AML-193 (cell line): ENCODE results near the gene FAF2.
"Not testable (repeated sequence)": the region's sequence is repeated elsewhere in the genome, so short reads cannot be mapped to it uniquely, and the experiment has no call there.

ENCODE experiments used
- DNase-seq, 2 experiments: peaks; one replicate each; lab custom pipeline; 2025; lab: John Stamatoyannopoulos, UW

Gene FAF2

DNA sequence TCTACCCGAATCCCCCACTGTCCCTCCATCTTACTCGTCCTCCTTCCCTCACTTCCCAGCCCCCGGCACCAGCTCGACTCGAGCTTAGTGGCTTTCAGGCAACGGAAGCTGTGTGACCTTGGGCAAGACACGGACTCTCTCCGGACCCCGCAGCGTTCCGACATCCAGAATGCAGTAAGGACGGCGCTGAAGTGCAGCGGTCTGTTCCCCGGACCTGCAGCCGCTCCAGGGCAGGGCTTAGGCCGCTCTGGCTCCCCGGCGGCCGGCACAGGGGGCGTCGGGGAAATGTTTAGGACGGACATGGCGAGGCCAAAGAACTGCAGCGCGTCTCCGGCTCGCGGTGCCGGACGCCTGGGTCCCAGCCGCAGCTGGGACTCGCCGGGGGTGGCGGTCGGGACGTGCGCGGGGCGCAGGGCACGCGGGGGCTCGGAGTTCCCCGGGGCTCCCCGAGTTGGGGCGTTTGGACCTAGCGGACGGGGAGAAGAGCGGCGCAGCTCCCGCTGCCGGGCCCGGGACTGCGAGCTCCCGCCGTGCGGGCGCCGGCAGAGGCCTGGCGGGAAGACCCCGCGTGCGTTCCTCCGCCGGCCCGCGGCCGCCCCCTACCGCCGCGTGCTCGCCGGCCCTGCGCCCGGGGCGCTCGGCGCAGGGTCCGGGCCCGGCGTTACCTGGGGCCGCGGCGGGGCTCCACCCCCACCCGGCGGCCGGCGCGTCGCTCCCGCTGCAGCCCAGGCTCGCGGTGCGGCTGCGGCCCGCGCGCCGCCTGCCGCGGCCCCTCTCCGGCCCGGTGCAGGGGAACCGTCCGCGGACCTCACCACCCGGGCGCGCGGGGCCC lies 94.6 kb downstream of the FAF2 start:
- peak; percentile 19 to 31 for DNase-seq

DNA sequence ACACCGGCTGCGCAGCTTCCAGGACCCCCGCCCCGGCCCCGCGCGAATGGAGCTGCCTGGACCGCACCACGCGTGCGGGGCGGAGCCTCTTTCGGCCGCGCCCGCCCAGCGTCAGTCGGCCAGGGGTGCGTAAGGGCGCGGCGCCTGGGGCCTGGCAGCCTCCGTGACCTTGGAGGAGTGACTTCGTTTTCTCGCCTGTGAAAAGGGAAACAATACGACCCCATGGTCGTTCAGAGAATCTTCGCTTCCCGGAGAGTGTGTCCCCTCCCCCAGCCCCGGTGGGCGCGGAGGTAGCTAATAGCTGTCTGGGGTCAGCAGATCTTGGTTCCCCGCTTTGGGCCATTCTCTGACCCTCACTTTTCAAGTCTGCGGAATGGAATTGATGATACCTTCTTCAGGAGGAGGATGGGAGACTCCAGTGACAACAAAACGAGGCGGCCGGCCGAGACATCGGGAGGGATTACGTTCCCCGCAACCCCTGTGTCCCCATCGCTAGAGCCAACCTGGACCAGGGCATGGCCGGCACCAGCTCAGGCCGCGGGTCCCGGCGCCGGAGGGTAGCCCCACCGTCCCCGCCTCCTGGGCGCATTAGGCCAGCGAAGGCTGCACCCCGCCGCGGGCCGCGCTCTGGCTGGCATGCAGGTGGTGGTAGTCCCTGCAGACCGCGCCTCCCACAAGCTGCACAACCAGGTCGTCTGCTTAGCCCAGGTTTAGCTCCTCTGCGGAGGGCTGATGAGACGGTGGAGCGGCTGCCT lies 95.4 kb downstream of the FAF2 start:
- DNase-seq = peak; percentile 57 to 62

DNA sequence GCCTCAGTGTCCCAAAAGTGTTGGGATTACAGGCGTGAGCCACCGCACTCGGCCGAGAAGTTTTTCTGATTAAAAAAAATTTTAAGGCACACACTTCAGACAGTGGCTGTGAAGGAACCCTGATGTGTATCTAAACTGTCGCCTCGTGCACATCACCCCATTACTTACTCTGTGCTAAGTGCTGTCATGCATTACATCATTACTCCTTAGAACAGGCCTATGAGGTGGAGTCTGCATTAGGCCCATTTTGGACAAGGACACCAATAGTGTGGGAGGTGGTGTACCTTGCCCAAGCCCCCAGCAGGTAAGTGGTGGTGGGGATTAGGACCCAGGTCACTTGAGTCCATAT lies 97.2 kb downstream of the FAF2 start:
- no peak for DNase-seq

DNA sequence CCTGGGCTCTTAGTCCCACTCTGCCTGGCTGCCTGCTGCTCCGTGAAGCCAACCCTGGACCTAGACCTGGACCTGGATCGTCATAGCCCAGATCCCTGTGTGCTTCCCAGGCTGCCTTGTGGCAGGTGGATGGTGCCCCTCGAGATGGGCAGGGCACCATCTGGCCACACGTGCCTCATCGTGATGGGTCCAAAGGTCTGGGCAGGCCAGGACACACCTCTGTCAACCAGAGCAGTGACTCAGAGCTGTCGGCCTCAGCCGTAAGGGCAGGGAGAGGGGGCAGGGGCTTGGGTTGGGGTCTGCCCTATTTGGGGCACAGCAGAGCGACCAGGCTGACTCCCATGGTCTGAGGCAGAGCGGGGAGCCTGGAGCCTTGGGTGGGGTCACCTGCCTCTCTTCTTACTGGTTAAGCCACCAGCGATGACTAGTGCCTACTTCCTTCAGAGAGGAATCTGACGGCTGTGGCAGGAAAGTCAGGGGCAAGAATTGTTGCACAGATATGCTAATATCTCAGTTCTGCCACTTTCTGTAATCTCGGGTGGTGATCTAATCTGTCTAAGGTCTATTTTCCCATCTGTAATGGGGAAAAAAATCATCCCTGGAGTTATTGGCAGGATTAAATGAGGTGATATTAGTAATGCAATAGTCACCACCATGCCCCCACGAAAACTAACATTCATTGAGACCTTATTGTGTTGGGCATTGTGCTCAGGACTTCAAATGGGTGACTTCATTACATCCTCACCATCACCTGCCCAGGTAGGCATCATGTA lies 97.7 kb downstream of the FAF2 start:
- no peak for DNase-seq

DNA sequence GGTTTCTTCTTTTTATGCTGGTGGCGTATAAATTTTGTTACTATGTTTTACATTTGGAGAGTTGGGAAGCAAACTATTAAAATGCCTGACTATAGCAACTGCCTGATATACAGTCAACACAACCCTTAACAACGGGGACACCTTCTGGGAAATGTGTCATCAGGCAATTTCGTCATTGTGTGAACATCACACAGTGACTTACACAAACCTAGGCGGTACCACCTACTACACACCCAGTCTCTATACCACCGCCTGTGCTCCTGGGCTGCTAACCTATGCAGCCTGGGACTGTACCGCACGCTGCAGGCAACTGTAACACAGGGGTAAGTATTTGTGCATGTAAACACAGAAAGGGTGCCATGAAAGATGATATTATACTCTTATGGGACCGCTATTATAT lies 99.6 kb downstream of the FAF2 start:
- peak; percentile 4 to 11 for DNase-seq

DNA sequence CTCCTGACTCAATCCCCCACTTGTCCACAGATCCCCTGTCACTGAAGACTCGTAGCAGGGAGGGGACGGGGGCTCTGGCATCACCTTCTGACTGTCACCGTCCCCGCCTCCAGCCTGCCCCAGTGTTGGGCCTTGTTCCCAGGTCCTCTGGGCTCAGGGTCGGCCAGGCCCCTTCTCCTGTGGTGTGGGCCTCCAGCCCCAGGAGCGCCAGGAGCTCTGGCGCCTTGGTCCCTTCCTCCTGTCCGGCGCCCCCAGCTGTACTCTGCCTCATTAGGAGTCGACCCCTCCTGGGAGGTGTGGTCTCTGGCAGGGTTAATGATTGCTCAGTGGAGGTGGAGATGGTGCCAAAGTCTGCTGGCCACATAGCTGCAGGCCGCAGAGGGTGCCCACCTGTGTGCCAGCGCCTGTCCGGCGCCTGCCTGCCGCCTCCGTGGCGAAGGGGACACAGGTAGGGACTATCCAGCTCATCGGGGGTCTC lies 100.8 kb downstream of the FAF2 start, which contains the start of gene CDHR2:
Gene CDHR2, plus strand, starts transcription at position 376 of the 478 bp plus-strand sequence. CDS start 16,011 bp downstream, outside the sequence.
- no peak for DNase-seq

DNA sequence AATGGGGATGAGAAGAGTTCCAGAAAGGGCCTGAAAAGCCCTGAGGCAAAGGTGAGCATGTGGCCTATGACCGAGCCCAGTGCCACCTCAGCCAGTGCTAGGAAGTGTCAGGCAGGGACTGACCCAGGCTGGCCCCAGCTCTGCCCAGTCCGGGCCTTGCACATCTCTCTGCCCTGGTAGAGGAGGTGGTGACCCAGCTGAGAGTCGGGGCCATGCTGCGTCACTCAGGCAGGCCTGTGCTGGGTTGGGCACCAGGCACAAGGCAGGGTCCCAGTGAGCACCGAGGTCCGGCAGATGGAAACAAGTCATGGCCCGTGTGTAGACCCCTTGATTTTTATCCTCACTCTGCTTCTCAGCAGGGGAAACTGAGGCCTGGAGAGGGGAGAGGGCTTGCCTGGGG lies 101.7 kb downstream of the FAF2 start:
- DNase-seq = no peak

DNA sequence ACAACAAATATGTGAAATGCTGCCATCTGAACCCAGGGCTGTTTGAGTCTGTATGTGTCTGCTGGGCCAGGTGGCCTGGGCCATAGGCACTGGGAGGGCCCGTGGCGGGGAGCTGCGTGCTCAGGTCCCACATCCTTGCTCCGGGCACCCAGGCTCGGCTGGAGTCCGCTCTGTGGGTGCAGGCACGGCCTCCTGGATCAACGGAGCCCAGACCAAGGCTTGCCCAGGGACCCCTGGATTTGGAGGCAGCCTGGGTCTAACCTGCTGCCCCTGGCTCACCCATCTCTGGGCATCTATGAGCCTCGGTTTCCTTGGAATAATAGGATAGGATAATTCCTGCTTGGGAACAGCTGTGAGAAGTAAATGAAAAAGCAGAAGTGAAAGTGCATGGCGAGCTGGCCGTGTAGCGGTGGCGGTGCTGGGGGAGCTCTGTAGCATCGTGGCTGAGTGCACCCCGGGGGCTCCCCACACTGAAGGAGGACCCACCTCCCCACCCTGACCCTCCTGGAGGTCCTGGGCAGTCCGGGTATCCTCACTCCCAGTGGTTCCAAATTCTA lies 102.2 kb downstream of the FAF2 start:
- peak in 1 of 2 experiments; percentile 17 for DNase-seq

DNA sequence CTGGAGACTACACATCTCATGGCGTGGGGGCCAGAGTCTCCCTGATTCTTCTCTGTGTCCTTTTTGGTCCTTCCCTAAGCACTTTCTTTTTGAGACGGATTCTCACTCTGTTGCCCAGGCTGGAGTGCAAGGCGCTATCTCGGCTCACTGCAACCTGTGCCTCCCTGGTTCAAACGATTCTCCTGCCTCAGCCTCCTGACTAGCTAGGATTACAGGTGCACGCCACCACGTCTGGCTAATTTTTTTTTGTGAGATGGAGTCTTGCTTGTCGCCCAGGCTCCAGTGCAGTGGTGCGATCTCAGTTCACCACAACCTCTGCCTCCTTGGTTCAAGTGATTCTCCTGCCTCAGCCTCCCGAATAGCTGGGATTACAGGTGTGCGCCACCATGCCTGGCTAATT lies 102.8 kb downstream of the FAF2 start:
- not testable (repeated sequence) for DNase-seq

DNA sequence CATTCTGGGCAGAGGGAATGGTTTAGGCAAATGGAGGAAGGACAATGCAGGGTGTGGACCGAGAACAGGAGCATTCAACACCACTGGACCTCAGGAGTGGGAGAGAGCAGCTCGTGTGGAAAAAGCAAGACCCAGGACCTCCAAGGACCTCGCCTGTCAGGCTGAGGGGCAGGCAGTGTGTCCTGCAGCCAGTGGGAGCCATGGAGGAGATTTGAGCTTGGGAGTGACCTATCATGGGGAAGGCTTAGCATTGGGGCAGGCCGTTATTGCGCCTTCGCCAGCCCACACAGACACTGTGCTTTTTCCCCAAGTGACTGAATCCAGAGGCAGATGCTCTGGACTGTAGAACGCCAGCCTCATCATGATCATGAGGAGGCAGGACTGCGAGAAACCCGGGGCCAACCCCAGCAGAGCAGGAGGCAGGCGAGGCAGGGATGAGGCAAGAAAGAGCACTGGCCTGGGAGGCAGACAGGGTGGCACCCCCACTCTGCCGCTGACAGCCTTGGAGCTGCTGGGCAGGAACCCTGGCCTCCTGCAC lies 104.2 kb downstream of the FAF2 start:
- DNase-seq = no peak

DNA sequence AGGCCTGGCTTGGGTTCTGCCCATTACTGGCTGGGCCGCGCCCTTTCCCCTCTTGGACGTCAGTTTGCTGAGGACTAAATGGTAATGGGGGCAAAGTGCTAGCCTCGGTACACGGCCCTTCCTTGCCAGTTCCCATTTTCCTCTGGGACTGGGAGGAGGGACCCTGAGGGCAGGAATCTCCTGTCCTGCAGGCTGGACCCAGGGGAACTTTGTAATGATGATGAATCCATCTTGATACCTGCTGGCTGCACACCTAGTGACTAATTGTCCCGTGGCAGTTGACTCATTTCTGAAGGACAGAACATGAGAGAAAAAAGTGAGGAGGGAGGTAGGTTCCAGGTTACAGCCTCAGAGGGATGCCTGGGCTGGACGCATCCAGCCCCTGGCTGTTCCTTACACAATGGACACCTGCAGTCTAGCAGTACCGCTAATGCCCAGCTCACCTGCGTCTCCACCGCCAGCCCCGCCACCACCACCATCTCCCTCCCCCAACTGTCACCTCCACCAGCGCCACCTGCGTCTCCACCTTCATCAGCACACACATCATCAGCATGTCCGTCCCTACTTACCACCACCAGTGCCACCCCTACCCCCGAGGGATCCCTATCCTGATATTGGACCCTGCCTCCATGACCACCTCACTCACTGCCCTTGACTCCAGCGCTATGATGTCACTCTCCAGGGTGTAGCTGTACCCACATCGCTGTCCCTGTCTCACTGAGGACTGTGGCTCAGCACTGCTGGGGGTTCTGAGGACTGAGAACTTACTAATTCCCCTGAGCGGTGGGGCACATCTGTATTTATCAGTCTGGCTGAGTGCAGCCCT lies 105.3 kb downstream of the FAF2 start:
- DNase-seq = no peak

DNA sequence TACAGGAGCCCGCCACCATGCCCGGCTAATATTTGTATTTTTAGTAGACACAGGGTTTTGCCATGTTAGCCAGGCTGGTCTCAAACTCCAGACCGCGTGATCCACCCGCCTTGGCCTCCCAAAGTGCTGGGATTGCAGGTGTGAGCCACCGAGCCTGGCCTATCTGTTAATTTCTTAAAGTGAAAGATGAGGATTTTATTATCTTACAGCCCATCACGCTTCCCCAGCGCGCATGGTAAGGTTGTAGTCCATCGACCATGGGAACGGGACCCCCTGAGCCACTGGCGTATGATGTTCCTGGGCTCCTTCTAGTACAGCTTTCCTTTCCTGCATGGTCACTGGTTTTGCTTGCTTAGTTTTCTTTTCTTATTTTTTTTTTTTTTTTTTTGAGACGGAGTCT lies 109.7 kb downstream of the FAF2 start:
- DNase-seq = no peak
